K562 (cell line): ENCODE measurements around the gene EXOSC6. TPM values are rescaled to one million over a fixed set of nuclear protein-coding genes. Genes with fewer than 3 reads are reported as not detected.

Experiments
- CC2D1A ChIP-seq: fragments of 450-650 bp; IDR thresholded peaks from 2 replicates; pipeline ENCODE4 v1.6.1; 2017; ENCODE audit warnings: mild to moderate bottlenecking
- CEBPG ChIP-seq, 3 experiments: fragments of 200-800 bp in 1 of 3; sonication (Bioruptor generic) in 1 of 3; sonication (generic) in 1 of 3; formaldehyde crosslinking in 1 of 3; IDR thresholded peaks in 2 of 3; conservative IDR thresholded peaks in 1 of 3; 2 replicates each; pipeline versions ENCODE4 v1.6.1 to v1.8.0; 2016 to 2022; ENCODE audit warnings: missing compliant biosample characterization in 2 of 3, missing genetic modification characterization in 2 of 3, mild to moderate bottlenecking in 1 of 3, missing genetic modification reagents in 1 of 3
- E2F1 ChIP-seq: sonication (generic); formaldehyde crosslinking; IDR thresholded peaks from 2 replicates; pipeline ENCODE4 v1.8.1; 2023; ENCODE audit warnings: mild to moderate bottlenecking, missing genetic modification reagents, moderate library complexity
- FOXA3 ChIP-seq, 2 experiments: fragments of 450-650 bp in 1 of 2; sonication (generic) in 1 of 2; formaldehyde crosslinking; IDR thresholded peaks in 1 of 2; conservative IDR thresholded peaks in 1 of 2; 2 replicates each; pipeline versions ENCODE4 v1.4.0 to v1.8.0; 2020 to 2022; ENCODE audit warnings: mild to moderate bottlenecking in 2 of 2, missing genetic modification reagents in 1 of 2
- HINFP ChIP-seq: fragments of 450-650 bp; conservative IDR thresholded peaks from 2 replicates; pipeline ENCODE4 v1.6.1; 2016; ENCODE audit warnings: missing genetic modification characterization, low read depth, mild to moderate bottlenecking, control low read depth, missing compliant biosample characterization
- KLF10 ChIP-seq: fragments of 250-450 bp; sonication (Bioruptor Pico); IDR thresholded peaks from 2 replicates; pipeline ENCODE4 v1.6.1; 2021; ENCODE audit warnings: matching md5 sums
- POLR2AphosphoS5 ChIP-seq: IDR thresholded peaks from 2 replicates; pipeline ENCODE4 v1.6.1; 2011; ENCODE audit warnings: mild to moderate bottlenecking, low read depth, low read length, moderate library complexity; ENCODE audit not compliant: control insufficient read depth, insufficient read depth
- RNF2 ChIP-seq: sonication (generic); IDR thresholded peaks from 2 replicates; pipeline ENCODE4 v1.6.1; 2016
- SAFB ChIP-seq: fragments of 200-400 bp; formaldehyde crosslinking; IDR thresholded peaks from 2 replicates; pipeline ENCODE4 v1.6.1; 2017; ENCODE audit warnings: low read depth, low read length, borderline replicate concordance
- SMC3 ChIP-seq: conservative IDR thresholded peaks from 2 replicates; pipeline ENCODE4 v1.6.1; 2011; ENCODE audit warnings: low read depth, low read length, improper control_type of control experiment; ENCODE audit not compliant: insufficient read depth
- TCF7L2 ChIP-seq: fragments of 150-350 bp; IDR thresholded peaks from 2 replicates; pipeline ENCODE4 v1.6.1; 2016; ENCODE audit warnings: low read depth, mild to moderate bottlenecking, low read length, moderate library complexity
- TOE1 ChIP-seq, 2 experiments: fragments of 450-650 bp in 1 of 2; sonication (generic) in 1 of 2; formaldehyde crosslinking in 1 of 2; IDR thresholded peaks; 2 replicates each; pipeline versions ENCODE4 v1.7.1 to v1.8.0; 2016 to 2022; ENCODE audit warnings: borderline replicate concordance in 2 of 2, mild to moderate bottlenecking in 2 of 2, antibody characterized with exemption in 1 of 2, inconsistent platforms in 1 of 2, low read depth in 1 of 2, missing genetic modification reagents in 1 of 2, moderate library complexity in 1 of 2
- ZFPM2 ChIP-seq: fragments of 250-450 bp; sonication (Bioruptor Pico); IDR thresholded peaks from 2 replicates; pipeline ENCODE4 v1.5.1; 2022; ENCODE audit warnings: mild to moderate bottlenecking
- ZNF583 ChIP-seq: fragments of 250-450 bp; sonication (Bioruptor Pico); IDR thresholded peaks from 2 replicates; pipeline ENCODE4 v1.4.0; 2020
- ZNF780A ChIP-seq: fragments of 250-450 bp; sonication (Bioruptor Pico); IDR thresholded peaks from 2 replicates; pipeline ENCODE4 v1.5.0; 2021; ENCODE audit warnings: mild to moderate bottlenecking
- polyA plus RNA-seq, 8 experiments: library from polyadenylated mRNA; depleted of rRNA in 4 of 8; stranded (reverse) in 5 of 8; unstranded in 3 of 8; fragments of >200 nt; fragmentation: Nextera tagmentation in 2 of 8; fragmentation: Illumina TruSeq in 1 of 8; extraction: Ambion mirVana in 2 of 8; extraction: Trizol in 1 of 8; gene quantifications; 2 replicates each; pipeline versions ENCODE4 v1.2.1 to v1.2.3, GENCODE V29; 2011 to 2014; ENCODE audit warnings: inconsistent platforms in 1 of 8, missing spikeins in 1 of 8
- total RNA-seq, 7 experiments: library from RNA; depleted of rRNA in 6 of 7; stranded (reverse); fragments of >200 nt in 6 of 7; fragmentation: Illumina TruSeq in 2 of 7; extraction: Trizol in 2 of 7; gene quantifications; 2 replicates each; pipeline versions ENCODE4 v1.2.1 to v1.2.3, GENCODE V29; 2011 to 2021; ENCODE audit warnings: low replicate concordance in 1 of 7
- TF ChIP-seq, protein P1 (sequence below): fragments of 250-450 bp; sonication (Bioruptor Pico); IDR thresholded peaks from 2 replicates; pipeline ENCODE4 v1.5.0; 2021; ENCODE audit warnings: mild to moderate bottlenecking, moderate library complexity
- TF ChIP-seq, protein P2 (sequence below): fragments of 250-450 bp; sonication (Bioruptor Pico); IDR thresholded peaks from 2 replicates; pipeline ENCODE4 v1.5.0; 2022; ENCODE audit warnings: mild to moderate bottlenecking

The EXOSC6 gene
- total and polyA plus RNA-seq, 9 of the 15 experiments (the other 6 are each of a cell fraction or from before 2014, with no cell fraction given), result 9.2 to 29.0 (median 15.6) TPM

DNA sequence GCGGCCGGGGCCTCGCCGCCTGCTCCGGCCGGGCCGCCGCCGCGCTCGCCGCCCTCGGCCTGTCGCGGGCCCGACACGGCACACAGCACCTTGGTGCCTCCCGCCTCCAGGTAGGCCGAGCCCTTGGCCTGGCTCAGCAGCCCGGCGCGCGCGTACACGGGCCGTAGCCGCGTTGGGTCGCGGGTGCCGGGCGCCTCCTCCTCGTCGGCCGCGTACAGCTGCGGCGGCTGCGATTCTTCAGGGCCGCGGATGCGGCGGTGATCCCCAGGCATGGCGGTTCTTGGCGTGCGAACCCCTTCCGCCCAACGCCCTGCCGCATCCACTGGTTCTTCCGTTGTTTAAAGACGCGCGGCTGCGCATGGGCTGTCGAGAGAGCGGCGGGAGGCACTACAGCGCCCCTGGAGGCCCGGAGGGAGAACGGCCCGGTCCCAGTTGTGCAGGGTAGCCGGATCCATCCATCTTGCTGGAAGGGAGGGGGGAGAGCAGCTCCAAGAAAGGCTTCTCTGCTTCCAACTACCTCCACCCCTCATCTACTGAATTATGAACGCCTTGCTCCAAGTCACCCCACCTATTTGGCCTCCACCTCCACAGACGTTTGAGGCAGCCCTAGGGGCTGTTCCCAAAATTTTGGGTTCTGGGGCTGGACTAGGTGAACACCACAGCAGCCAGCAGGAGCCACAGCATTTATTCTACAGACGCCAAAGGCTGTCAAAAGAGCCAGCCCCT is at the start of gene EXOSC6 (continued):
- TF ChIP-seq POLR2AphosphoS5 (peak; percentile 96), E2F1 (CRISPR knock-in tag) (no peak), ZNF583 (CRISPR knock-in tag) (no peak), TOE1 (IDR thresholded peaks at IDR 0.05; ENCODE audit: borderline replicate concordance) (peak; percentile 80; the same call in 1 of the 2 replicates), TOE1 (CRISPR knock-in tag; IDR thresholded peaks at IDR 0.05; ENCODE audit: borderline replicate concordance, low read depth) (0 out of 2 replicates have a peak, but pooled peaks have one; percentile 38), TCF7L2 (peak; percentile 89), FOXA3 (CRISPR knock-in tag; conservative IDR thresholded peaks at IDR 0.05 in 1 of 2, IDR thresholded peaks at IDR 0.05 in 1 of 2) (peak in 1 of 2 experiments; percentile 23; a peak in 1 of 4 replicates), SMC3 (no peak), ZNF780A (peak; percentile 79; the same call in 1 of the 2 replicates), RNF2 (peak; percentile 55; the same call in 1 of the 2 replicates), KLF10 (CRISPR knock-in tag) (peak; percentile 10; the same call in 1 of the 2 replicates), CC2D1A (peak; percentile 70), CEBPG (CRISPR knock-in tag; IDR thresholded peaks at IDR 0.05) (0 out of 2 replicates have a peak, but pooled peaks have one; percentile 9), CEBPG (tag; conservative IDR thresholded peaks at IDR 0.05 in 1 of 2, IDR thresholded peaks at IDR 0.05 in 1 of 2) (no peak), ZFPM2 (0 out of 2 replicates have a peak, but pooled peaks have one; percentile 75), SAFB (peak; percentile 50; the same call in 1 of the 2 replicates), HINFP (tag) (no peak)
- TF ChIP-seq, protein P1, sequence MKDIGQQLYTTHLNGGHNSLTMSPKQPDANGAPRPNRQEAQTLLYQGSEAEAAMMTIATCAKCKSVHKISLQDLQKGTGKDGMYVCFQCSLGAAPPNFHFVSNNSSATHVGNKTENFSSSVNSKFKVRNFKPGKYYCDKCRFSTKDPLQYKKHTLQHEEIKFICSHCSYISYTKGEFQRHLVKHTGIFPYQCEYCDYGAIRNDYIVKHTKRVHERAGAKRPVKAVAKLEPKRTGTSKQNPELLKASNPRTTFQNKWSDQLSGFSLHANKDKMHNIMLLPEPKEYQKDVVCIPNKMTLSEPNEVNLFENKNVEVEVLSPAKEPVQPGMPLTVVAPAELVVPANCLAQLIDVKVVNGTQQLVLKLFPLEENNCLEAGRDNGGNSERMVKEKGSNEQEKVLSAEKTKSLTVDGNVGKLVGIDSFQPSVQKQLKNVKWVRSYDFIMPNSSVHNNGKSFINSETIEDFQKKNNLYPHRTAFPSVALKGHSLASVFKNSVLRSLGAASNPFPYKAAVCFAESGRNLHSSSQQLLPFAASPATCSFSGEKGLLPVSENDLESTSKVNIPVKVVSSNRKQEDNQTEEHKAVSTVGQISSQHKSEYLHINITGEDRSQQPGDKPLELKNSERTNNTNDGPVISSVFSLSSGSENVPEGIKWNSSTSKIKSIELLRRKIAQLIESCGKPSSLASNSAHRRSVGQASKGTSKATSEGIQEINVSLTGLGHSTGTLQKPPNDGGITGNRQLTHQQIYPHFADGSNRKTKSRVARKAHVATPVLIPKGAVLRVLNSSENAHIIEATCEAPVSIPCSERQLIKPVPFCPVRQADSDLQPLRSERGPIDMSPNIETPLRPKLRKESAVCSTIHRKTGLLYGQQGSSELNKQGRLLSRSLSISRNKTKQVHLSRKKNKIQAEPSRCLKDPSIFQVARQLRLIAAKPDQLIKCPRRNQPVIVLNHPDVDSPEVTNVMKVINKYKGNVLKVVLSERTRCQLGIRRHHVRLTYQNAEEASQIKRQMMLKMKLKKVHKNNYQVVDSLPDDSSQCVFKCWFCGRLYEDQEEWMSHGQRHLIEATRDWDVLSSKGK (CRISPR knock-in tag), result peak; percentile 76; the same call in 1 of the 2 replicates
- TF ChIP-seq, protein P2, sequence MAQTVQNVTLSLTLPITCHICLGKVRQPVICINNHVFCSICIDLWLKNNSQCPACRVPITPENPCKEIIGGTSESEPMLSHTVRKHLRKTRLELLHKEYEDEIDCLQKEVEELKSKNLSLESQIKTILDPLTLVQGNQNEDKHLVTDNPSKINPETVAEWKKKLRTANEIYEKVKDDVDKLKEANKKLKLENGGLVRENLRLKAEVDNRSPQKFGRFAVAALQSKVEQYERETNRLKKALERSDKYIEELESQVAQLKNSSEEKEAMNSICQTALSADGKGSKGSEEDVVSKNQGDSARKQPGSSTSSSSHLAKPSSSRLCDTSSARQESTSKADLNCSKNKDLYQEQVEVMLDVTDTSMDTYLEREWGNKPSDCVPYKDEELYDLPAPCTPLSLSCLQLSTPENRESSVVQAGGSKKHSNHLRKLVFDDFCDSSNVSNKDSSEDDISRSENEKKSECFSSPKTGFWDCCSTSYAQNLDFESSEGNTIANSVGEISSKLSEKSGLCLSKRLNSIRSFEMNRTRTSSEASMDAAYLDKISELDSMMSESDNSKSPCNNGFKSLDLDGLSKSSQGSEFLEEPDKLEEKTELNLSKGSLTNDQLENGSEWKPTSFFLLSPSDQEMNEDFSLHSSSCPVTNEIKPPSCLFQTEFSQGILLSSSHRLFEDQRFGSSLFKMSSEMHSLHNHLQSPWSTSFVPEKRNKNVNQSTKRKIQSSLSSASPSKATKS (CRISPR knock-in tag), result peak; percentile 86
